ENCODE data around the gene S100A2.

Gene S100A2

DNA sequence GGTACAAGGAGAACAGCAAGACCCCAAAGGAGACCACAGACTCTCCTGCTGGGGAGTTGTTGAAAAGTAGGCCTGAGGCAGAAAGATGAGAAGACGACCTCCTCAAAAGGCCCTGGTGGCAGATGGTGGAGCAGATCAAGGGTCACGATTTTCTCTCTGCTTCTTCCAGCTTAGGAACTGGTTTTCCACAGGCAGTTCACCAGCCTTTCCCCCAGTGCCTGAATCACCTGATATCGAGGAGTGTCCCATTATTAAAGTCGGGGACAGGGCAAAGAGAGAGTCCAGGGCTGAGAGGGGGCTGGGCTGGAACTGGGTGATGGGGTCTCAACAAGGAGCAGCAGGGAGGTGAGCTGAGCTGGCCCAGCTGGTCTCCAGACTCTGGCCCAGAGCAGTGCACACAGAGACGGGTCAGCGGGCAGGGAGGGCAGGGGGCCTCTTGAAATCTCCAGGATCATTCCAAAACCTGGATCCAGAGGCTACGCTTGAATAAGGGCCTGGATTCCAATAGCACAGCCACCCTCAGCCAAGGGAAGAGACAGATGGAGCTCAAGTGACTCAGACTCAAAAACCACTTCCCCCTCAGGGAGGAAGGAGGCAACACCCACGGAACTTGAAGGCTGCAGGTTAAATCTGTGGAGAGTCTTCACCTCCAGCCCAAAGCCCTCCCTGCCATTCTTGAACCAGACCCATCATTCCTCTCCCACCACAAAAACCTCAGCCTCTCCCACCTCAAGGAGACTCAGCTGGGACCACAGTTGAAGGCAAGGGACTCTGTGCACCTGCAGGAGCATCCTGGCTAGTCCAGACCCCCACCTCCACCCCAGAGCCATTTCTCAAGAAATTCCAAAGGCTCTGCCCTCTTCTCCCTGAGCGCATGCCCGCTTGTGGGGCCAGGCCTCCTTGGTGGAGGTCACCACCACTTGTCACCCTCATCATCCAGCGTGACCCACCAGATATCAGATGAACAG, 25.0 kb downstream of the S100A2 start, which contains the start of gene S100A5:
S100A5 (minus strand) TSS at position 541 of the 968 bp plus-strand sequence. CDS start 743 bp downstream, outside the sequence.
- TF ChIP-seq, protein P1, sequence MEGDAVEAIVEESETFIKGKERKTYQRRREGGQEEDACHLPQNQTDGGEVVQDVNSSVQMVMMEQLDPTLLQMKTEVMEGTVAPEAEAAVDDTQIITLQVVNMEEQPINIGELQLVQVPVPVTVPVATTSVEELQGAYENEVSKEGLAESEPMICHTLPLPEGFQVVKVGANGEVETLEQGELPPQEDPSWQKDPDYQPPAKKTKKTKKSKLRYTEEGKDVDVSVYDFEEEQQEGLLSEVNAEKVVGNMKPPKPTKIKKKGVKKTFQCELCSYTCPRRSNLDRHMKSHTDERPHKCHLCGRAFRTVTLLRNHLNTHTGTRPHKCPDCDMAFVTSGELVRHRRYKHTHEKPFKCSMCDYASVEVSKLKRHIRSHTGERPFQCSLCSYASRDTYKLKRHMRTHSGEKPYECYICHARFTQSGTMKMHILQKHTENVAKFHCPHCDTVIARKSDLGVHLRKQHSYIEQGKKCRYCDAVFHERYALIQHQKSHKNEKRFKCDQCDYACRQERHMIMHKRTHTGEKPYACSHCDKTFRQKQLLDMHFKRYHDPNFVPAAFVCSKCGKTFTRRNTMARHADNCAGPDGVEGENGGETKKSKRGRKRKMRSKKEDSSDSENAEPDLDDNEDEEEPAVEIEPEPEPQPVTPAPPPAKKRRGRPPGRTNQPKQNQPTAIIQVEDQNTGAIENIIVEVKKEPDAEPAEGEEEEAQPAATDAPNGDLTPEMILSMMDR (IDR thresholded peaks at IDR 0.05; ENCODE audit: insufficient read depth, low read length) = no peak
- TF ChIP-seq, protein P2, sequence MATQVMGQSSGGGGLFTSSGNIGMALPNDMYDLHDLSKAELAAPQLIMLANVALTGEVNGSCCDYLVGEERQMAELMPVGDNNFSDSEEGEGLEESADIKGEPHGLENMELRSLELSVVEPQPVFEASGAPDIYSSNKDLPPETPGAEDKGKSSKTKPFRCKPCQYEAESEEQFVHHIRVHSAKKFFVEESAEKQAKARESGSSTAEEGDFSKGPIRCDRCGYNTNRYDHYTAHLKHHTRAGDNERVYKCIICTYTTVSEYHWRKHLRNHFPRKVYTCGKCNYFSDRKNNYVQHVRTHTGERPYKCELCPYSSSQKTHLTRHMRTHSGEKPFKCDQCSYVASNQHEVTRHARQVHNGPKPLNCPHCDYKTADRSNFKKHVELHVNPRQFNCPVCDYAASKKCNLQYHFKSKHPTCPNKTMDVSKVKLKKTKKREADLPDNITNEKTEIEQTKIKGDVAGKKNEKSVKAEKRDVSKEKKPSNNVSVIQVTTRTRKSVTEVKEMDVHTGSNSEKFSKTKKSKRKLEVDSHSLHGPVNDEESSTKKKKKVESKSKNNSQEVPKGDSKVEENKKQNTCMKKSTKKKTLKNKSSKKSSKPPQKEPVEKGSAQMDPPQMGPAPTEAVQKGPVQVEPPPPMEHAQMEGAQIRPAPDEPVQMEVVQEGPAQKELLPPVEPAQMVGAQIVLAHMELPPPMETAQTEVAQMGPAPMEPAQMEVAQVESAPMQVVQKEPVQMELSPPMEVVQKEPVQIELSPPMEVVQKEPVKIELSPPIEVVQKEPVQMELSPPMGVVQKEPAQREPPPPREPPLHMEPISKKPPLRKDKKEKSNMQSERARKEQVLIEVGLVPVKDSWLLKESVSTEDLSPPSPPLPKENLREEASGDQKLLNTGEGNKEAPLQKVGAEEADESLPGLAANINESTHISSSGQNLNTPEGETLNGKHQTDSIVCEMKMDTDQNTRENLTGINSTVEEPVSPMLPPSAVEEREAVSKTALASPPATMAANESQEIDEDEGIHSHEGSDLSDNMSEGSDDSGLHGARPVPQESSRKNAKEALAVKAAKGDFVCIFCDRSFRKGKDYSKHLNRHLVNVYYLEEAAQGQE (IDR thresholded peaks at IDR 0.05; ENCODE audit: insufficient replicate concordance, low read depth) = no peak
- TF ChIP-seq GABPA (IDR thresholded peaks at IDR 0.05; ENCODE audit: low read depth) (peak; percentile 35; the same call in 1 of the 2 replicates), SPI1 (IDR thresholded peaks at IDR 0.05; ENCODE audit: borderline replicate concordance, low read depth) (peak; percentile 95), POLR2AphosphoS5 (IDR thresholded peaks at IDR 0.05; ENCODE audit: low read depth) (no peak)
- Histone ChIP-seq H3K4me3 (replicated peaks; ENCODE audit: insufficient read depth, low read length) (no peak within 1 kb of the TSS), H3K27ac (replicated peaks) (peak within 1 kb of the TSS; percentile 52), H3K27me3 (ENCODE audit: insufficient read depth, poor library complexity, severe bottlenecking) (no peaks in the 10 kb centered on the region)
- peak; percentile 64 to 81 for DNase-seq (ENCODE audit: low read depth in 1 of 2, low spot score in 1 of 2)

DNA sequence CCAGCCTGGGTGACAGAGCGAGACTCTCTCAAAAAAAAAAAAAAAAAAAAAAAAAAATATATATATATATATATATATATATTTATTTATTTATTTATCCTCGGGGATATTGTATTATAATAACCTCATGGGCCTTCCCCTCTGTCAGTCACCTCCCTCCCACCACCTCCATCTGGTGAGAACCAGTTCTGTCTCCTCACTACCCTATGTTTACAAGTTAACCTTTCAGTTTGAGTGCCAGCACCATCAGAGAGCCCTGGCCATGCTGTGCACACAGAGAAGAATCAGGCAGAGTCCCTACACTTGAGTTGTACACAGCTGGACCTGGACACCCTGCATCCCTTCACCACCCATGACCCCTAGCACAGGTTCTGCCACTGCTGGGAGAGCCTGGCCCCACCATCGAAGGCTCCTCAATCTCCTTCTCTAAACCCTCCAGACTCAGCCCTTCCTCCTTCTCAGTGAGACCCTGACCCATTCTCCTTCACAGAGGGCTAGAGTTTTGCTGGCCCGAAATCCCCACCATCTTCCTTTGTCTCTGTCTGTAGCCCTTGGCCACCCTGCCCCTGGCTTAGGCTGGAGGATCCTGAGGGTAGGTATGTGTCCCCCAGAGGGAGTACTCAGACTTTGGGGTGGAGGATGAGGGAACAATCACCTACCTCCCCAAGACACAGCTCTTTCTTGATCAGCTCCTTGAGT, 26.1 kb downstream of the S100A2 start:
- no peak for DNase-seq (ENCODE audit: low read depth in 1 of 2, low spot score in 1 of 2)
- Histone ChIP-seq H3K27ac (replicated peaks) (no peak overlapping the region; the same call in 1 of the 2 replicates), H3K4me3 (replicated peaks; ENCODE audit: insufficient read depth, low read length) (no peak overlapping the region), H3K27me3 (ENCODE audit: insufficient read depth, poor library complexity, severe bottlenecking) (no peaks in the 10 kb centered on the region)
- TF ChIP-seq, protein P1 (IDR thresholded peaks at IDR 0.05; ENCODE audit: insufficient read depth, low read length) = no peak
- TF ChIP-seq, protein P2 (IDR thresholded peaks at IDR 0.05; ENCODE audit: insufficient replicate concordance, low read depth) = no peak
- no peak for TF ChIP-seq GABPA (IDR thresholded peaks at IDR 0.05; ENCODE audit: low read depth)

DNA sequence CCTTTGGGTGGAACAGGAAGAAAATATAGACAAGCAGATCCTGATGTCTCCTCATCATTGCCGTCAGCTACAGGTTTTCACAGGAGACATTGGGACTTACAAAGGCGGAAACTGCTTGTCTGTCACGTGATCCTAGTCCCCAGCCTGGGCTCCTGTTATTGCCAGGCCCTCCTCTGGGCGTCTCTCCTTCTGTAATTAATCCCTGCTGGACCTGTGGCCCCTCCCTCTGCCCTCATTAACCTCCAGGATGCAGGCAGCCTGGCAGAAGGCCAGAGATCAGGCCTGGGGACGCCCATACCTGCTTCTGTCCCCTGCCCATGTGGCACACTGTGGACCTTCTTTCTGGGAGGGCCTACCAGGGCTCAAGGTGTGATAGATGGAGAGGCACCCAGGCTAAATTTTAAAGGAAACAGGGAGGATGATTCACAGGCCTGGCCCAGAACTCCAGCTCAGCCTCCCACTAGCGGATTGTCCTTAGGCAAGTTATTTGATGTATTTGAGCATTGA, 27.3 kb downstream of the S100A2 start:
- no peak for DNase-seq (ENCODE audit: low read depth in 1 of 2, low spot score in 1 of 2)
- no peak overlapping the region for H3K4me3 ChIP-seq (replicated peaks; ENCODE audit: insufficient read depth, low read length)
- H3K27me3 ChIP-seq (ENCODE audit: insufficient read depth, poor library complexity, severe bottlenecking) = no peaks in the 10 kb centered on the region
- no peak overlapping the region for H3K27ac ChIP-seq (replicated peaks)
- TF ChIP-seq, protein P1 (IDR thresholded peaks at IDR 0.05; ENCODE audit: insufficient read depth, low read length) = no peak
- no peak for TF ChIP-seq POLR2AphosphoS5 (IDR thresholded peaks at IDR 0.05; ENCODE audit: low read depth)
- TF ChIP-seq, protein P2 (IDR thresholded peaks at IDR 0.05; ENCODE audit: insufficient replicate concordance, low read depth) = no peak
- no peak for TF ChIP-seq SPI1 (IDR thresholded peaks at IDR 0.05; ENCODE audit: borderline replicate concordance, low read depth)
- no peak for TF ChIP-seq GABPA (IDR thresholded peaks at IDR 0.05; ENCODE audit: low read depth)

Measured in HL-60 (cell line).